HG03558 (cell line): ENCODE data around the gene HK2.
"Not testable (repeated sequence)": the region's sequence is repeated elsewhere in the genome, so short reads cannot be mapped to it uniquely, and the experiment has no call there.

Experiments used
- ATAC-seq: cut with Tn5 transposase; IDR thresholded peaks from one replicate; pipeline ENCODE4 v1.9.1; 2021; ENCODE audit warnings: moderate number of reproducible peaks; ENCODE audit not compliant: unreplicated experiment; ENCODE audit errors: extremely low read depth

Gene HK2

DNA sequence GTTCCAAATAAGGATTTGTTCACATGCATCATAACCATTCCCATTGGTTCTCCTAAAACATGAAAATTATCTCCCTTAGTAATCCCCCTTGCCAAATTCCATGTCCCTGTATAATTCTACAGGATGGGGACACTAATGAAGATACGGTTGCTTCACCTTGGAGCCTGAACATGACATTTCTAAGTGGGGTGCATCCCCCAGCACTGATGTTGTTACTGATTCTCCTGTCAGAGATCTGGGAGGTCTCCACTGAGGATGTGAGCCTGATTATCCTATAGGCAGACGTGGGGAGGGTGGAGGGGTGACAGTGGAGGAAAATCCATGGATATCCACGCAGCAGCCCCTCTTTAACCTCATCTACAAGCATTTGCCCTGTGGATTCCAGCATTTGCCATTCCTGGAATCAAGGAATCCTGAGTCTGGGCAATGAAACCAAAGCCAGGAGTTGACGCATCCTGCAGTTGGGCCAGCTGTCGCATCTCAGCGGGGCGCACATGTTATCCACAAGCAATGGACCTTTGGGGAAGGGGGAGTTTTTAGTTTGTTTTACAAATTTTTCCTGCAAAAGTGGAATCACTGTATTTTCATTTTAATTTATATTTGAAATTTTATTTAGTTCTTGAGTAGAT is 57.3 kb downstream of the HK2 start:
- ATAC-seq, result no peak

DNA sequence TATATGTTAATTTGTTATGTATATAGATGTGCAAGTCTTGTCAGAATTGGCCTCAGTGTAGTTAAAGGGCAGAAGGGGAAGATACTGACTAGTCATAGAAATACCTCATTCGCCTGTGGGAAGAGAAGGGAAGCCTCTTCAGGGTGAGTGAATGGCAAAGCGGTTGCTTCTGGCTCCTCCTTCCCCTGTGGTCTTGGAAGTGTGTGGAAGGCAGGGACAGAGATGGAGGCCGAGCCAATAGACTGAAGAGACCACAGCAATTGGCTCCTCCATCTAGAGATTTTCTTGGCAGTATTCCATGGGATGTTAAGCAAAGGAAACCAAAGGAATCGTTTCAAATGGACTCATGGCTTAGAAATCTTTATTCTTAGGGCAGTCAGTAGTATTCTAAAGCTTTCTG is 57.9 kb downstream of the HK2 start:
- not testable (repeated sequence) for ATAC-seq

DNA sequence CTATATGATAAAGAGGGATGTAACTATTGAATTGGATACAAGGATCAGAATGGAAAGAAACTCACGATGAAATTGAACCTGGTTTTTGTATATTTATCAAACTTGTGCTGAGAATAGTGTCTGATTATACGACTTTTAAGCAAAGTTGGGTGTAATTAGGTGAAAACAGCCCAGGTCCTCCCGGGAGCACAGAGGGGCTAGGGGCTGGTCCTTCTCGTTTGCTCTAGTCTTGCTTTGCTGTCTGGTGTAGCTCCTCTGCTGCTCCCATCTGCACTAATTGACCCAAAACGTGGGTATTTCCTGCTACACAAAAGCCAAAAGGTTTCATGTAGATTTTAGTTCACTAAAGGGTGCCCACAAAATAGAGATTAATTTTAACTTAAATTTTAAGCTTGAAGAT is 58.7 kb downstream of the HK2 start:
- no peak for ATAC-seq

DNA sequence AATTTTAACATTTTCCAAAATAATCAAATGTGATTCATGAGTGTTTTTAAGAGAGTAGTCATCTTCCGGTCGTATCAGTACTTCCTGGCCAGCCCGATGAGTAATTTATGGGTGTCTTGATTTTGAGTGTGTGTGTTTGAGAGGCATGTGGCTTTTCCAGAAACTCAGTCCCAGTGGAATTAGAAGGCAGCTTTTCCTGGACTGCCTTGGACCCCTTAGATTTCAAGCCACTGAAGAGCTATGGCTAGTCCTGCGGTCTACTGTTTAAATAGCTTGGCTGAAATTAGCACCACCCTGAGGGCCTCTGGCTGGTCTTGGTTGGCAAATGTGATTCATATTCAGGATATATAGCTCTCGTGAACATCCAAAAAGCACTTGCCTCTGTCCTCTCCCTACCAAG is 59.4 kb downstream of the HK2 start:
- ATAC-seq, result no peak

- no peak for ATAC-seq
Observed at GRCh38 chr2:74894272-74894981, 60.5 kb downstream of the HK2 start.

DNA sequence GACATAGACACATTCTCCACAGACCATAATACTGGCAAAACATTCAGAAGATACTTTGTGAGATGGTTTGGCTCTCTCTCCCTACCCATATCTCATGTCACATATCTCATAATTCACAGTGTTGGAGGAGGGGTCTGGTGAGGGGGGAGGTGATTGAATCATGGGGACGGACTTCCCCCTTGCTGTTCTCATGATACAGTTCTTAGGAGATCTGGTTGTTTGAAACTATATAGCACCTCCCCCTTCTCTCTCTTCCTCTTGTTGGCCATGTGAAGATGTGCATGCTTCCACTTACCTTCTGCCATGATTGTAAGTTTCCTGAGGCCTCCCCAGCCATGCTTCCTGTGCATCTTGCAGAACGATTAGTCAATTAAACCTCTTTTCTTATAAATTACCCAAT is 61.1 kb downstream of the HK2 start:
- no peak for ATAC-seq

GRCh38 chr2:74896232-74896631 is 62.3 kb downstream of the HK2 start:
- ATAC-seq, result no peak

DNA sequence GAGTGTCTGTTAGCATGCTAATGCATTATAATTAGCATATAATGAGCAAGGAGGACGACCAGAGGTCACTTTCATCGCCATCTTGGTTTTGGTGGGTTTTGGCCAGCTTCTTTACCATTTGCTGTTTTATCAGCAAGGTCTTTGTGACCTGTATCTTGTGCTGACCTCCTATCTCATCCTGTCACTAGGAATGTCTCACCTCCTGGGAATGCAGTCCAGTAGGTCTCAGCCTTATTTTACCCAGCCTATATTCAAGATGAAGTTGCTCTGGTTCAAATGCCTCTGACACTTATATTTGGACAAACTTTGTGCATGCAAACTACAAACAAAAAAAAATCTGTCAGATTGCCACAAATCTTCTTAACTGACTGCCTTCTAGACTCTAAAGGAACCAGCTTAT is 66.3 kb downstream of the HK2 start:
- ATAC-seq, result not testable (repeated sequence)

DNA sequence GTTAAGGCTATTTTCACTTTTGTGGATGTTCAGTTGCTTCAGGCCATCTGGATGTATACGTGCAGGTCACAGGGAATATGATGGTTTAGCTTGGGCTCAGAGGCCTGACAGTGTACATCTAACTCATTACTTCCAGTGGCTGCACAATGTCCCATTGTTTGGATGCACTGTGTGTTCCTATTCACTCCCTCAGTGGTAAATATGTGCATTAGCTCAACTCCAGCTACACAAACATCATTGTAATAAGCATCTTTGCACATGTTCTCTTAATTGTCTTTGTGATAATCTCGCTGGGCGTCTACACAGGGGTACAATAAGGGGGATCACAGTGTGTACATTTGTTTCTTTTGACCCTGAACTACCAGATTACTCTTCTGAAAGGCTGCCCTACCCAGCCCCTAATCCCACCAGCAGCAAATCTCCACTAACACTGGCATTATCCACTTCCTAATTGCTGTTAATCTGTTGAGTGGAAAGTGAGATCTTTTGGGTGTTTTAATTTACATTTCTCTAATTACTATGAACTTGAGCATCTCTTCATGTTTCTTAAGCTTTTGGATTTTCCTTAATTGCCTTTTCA is 68.4 kb downstream of the HK2 start:
- no peak for ATAC-seq

DNA sequence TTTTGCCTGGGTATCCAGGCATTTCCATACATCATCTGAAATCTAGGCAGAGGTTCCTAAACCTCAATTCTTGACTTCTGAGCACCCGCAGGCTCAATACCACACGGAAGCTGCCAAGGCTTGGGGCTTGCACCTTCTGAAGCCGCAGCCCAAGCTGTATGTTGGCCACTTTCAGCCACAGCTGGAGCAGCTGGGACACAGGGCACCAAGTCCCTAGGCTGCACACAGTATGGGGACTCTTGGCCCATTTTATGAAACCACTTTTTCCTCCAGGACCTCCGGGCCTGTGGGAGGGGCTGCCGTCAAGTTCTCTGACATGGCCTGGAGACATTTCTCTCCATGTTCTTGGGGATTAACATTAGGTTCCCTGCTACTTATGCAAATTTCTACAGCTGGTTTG is 72.5 kb downstream of the HK2 start:
- no peak for ATAC-seq

- not testable (repeated sequence) for ATAC-seq
Observed at GRCh38 chr2:74907560-74907959, 73.6 kb downstream of the HK2 start.

GRCh38 chr2:74908748-74909444 is 75.0 kb downstream of the HK2 start:
- no peak for ATAC-seq

- ATAC-seq, result no peak
Observed at GRCh38 chr2:74910245-74910644, 76.3 kb downstream of the HK2 start.

GRCh38 chr2:74911061-74911460 is 77.1 kb downstream of the HK2 start:
- ATAC-seq, result no peak

GRCh38 chr2:74915743-74916142 is 81.8 kb downstream of the HK2 start:
- no peak for ATAC-seq

GRCh38 chr2:74916394-74916793 is 82.5 kb downstream of the HK2 start:
- no peak for ATAC-seq

GRCh38 chr2:74917702-74918619 is 84.0 kb downstream of the HK2 start:
- ATAC-seq, result no peak

- no peak for ATAC-seq
Observed at GRCh38 chr2:74919827-74920226, 85.9 kb downstream of the HK2 start.

- ATAC-seq, result no peak
Observed at GRCh38 chr2:74921236-74921736, 87.4 kb downstream of the HK2 start.
